T-helper 2 cell treated with Interferon-gamma antibody and Interleukin-4, amounts not matched to agents 100 ng/mL and 5 ng/mL, for 36 hours (primary cell): ENCODE data around the gene LHPP. TPM values are rescaled to one million over a fixed set of nuclear protein-coding genes. Genes with fewer than 3 reads are reported as not detected.

ENCODE experiments used
- intact Hi-C: fragments of 100-400 bp; cut with micrococcal nuclease; formaldehyde crosslinking; loops from one replicate; pipeline ENCODE4 v1.15.1; 2023
- total RNA-seq: library from RNA; stranded (reverse); gene quantifications from 2 replicates; pipeline ENCODE4 v1.2.3, GENCODE V29; 2022

Gene LHPP
- total RNA-seq, 1 donor from 2014 or later: 18.0 TPM

DNA sequence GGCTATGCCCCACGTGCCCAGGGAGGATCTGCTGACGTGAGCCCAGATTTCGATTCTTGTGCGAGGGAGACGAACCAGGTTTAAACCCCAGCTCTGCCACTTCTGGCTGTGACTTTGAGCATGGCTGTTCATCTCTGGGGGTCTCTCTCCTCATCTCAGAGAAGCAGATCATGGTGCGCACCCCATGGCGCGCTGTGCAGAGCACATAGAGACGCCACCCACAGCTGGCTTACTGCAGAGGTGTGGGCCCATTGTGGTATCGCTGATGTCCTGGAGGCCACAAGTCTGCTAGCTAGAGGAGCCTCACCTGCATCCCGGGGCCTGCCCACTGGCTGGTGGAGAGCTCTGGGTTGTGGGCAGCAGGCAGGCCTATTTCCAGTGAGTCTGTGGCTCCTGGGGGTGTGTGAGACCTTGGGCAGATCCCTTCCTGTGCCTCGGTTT lies 140.5 kb downstream of the LHPP start:
- intact Hi-C loops: no loop called here

DNA sequence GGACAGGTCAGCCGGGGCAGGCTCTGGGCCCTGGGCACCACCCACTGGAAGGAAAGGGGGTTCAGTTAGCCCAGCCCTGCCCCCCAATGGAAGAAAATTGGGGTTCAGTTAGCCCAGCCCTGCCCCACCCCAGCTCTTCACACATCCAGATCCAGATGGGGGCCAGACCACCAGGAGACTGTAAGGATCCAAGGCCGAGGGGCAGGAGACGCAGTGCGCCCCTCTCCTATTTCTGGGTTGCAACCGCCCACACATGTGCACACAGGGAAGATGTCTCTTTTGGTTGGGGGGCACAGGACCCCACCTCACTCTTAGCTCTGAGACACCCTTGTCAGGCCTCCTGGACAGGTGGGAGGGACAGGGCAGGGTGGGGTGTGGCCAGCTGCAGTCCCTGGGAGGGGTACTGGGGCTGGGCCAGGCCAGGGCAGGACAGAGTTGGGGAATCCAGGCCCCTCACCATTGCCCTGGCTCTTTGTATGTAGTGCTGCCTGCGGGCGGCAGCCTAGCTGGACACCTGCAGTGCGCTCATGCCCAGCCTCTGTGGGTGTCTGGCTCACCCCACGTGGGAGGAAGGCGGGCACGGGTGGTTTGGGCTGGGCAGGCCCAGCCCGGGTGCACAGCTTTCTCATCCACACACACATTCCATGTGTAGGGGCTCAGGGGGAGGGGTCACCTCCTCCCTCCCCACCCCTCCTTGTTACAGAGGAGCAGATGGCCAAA lies 141.2 kb downstream of the LHPP start:
- intact Hi-C loops: no loop called here

DNA sequence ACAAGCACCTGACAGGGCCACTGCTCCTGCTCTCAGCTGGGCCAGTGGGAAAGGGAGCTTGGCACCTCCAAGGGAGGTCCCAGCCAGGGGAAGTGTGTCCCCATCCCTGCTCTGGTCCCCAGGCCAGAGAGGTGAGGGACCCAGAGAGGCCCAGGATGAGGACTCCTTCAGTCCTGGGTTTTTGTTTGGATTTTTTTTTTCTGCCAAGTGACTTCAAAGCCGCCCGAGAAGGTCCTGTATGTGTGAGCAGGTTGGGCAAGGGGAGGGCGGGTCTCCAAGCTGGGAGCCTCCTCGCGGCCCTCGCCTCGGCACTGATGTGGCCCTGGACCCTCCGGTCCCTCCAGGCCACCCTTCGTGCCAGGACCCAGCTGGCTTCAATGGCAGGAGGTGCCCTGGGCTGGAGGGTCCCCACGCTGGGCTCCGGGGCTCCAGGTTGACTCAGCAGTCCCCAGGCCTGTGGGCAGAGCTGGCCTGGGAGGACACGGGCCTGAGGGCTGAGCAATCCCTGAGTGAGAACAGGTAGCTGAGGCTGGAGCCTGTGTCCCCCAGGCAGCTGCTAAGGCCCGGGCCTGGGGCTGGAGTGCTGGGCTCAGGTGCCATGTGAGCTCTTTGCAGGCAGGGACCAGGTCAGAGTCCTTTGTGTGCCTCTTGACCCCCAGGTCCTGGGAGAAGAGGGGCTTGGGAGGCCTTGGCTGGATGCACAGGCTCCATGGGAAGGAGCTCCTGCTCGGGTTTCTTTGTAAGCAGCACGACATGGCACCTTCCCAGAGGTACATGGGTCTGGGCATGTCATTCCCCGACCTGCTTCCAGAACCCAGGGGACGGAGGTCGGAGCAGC lies 142.0 kb downstream of the LHPP start:
- intact Hi-C loops: no loop called here

DNA sequence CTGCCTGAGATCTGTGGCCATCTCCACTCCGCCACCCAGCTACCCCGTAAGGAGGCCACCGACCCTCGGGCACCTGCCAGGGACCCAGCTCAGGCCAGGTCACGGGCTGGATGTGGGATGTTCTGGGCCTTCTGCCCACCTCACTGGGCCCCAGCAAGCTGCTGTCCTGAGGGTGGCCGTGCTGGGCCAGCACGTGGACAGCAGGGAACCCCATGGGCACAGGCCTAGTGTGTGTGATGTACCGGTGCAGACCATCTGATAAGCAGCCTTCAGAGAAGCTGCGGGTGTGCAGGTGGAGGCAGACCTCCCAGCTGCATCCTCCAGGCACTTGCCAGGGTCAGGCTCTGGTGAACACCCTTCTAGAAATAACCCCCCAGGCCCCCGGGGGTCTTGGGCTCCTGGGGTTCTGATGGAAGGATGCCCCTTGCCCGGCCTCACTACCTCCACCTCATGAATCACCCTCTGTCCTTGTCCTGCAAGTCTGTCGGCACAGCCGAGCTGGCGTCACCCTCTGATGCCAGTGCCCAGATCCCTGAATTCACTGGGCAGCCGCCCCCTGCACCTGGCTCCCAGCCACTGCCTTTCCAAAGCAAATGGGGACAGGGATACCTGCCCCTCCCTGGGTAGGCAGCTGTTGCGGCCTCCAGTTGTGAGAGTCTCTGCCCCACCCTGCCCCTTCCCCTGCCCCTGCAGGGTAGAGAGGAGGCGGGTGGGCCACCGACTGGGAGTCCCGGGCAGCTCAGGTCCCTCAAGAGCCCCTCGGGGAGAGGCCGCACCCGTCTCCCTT lies 142.8 kb downstream of the LHPP start:
- intact Hi-C loops: no loop called here

DNA sequence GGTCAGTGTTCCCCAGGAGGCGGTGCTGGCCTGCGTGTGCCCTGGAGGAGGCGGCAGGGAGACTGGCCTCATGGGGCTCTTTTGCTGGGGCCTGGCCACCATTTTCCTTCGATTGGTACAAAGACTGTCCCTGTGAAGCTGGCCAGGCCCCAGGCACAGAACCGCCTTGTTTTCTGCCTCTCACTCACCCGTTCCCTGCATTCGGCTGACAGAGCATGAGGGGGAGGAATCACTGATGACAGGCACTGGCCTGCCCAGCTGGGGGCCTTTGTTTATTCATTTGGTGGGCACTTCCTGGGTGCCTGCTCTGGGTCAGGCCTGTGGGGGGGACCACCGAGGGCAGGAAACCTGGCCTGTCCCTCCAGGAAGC lies 143.4 kb downstream of the LHPP start:
- intact Hi-C loops: no loop called here

DNA sequence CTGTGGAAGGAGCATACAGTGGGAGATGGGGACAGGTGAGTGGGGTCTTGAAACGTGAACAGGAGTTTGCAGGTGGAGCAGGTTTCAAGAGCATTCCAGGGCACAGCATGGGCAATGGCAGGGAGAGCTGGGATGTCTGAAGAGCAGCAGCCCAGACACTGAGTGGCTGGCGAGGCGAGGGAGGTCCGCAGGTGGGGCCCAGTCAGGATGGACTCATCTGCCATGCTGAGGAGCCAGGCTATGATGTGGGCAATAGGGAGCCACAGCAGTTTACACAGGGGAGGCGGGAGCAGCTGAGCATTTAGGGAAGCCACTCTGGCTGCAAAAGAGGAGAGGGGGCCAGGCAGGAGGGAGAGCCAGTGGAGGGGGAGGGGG lies 143.8 kb downstream of the LHPP start:
- intact Hi-C loops: no loop called here

DNA sequence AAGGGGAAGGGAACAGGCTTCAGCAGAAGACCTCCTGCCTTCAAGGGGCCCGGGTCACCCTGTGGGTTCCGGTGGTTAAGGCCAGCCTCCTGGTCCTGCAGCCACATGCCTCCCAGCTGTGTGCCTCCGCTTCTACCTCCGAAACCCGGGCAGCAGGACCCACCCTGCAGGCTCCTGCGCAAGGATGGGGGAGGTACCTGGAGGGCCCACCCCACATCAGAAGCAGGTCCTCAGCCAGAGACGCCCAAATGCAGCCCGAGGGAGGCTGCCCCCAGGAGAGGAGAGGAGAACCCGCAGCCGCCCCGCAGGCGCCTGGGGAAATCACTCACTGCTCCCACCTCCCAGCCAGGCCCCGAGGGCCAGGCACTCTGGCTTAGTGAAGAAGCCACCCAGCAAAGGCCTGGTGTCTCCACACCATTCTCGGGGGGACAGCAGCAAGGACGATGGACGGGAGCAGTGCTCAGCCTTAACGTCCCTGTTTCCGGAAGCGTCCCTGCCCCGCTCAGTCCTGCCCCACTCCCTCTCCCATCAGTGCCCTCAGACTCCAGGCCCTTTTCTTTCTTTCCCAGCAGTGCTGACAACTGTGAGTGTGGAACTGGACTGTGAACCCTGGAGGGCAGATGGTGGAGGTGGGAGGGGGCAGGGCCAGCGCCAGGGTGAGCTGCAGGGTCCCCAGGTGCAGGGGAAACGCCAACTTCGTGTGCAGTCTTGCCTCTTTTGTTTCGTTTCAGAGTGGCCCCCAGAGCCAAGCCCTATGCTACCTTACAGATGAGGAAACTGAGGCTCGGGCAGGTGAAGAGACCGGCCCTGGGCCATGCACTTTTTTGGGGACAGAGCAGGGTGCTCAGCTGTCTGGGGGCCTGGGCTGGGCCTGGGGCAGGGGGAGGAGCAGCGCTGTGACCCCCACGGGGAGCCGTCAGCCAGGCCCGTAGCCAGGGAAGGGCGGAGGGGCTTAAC lies 144.5 kb downstream of the LHPP start:
- intact Hi-C loops: no loop called here

DNA sequence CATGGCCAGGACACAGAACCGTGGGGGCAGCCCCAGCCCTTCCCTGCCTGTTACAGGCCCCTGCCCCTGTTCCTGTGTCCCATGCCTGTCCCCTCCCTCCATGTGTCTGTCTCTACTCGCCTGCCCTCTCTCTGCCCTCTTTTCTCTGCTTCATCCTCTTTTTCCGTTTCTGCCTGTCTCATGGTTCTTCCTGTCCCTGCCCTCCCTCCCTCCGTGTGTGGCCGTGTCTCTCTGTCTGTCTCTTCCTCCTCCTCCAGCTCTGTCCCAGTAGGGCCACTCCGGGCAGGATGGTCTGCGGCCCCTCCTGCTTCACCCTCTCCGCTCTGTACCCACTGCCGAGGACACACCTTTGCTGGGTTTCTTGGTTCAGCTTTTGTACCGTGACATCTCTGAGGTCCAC lies 145.2 kb downstream of the LHPP start:
- intact Hi-C loops: no loop called here

DNA sequence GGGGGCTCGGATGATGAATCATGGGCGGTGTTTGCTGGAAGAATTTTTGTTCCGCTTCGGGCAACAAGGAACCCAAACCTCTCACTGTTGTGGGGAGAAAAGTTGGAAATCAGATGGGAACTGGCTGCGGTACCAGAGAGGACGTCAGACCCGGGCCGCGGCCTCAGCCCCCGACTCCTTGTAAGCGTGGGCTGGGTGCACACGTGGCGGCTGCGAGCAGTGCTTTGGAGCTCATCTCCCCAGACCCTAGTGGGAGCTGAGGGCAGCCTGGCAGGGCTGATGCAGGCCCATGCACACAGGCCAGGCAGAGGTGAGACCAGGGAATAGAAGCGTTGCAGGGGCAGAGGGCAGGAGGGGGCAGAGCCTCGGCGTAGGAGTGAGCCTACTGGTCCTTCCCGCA lies 146.1 kb downstream of the LHPP start:
- intact Hi-C loops: no loop called here

DNA sequence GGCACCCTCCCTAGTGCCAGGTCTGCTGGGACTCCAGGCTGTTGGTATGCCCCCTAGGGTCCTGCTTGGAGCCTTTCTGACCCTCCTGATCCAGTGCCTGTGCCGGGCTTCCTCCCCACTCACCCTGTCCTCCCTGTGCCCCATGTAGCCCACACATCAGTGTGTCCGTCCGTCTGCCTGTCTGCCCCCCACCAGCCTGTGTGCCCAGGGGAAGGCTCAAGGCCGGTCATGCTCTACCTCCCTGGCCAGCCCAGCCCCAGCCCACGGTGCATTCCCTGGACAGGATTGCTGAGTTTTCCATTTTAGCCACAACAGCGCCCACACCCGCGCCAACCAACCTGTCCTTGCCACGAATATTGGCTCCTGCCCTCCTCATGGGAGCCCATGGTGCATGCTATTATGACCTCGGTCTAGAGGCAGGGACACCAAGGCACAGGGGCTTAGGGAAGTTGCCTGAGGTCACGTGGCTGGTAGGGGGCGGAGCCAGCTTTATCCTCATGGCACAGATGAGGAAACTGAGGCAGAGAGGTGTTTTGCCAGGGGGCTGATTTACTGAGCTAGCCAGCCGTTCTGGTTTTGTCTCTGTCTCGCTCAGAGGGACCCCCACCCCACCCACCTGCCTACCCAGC lies 146.6 kb downstream of the LHPP start:
- intact Hi-C loops: no loop called here

DNA sequence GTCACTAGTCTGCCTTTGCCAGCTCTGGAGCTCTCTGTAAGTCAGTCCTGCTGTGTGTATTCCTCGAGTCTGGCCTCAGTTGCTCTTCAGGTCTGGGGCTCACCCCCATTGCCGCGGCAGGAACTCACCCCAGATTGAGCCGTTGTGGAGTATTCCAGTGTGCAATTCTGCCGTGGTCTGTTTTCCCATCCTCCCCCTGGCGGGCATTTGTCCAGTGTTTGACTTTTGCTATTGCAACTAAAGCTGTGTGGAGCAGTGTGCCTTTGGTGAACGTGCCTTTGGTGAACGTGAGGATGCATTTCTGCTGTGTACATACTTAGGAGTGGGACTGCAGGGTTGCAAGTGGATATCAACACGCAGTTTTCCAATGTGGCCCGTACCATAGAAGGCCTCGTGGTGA lies 148.1 kb downstream of the LHPP start:
- intact Hi-C loops: loop anchor here (5.0 kb wide), 1 partner anchor 133 kb away; the partner anchor contains the start of gene FAM53B

DNA sequence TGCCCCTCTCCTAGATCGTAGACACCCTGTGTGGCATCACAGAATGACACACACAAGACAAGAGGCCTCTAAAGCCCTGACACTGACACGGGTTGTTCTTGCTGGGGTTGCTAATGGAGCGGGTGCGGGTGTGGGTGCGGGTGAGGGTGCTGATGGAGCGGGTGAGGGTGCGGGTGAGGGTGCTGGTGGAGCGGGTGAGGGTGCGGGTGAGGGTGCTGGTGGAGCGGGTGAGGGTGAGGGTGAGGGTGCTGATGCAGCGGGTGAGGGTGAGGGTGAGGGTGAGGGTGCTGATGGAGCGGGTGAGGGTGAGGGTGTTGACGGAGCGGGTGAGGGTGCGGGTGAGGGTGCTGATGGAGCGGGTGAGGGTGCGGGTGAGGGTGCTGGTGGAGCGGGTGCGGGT lies 148.6 kb downstream of the LHPP start:
- intact Hi-C loops: loop anchor here (5.0 kb wide), 1 partner anchor 132 kb away; the partner anchor contains the start of gene FAM53B

DNA sequence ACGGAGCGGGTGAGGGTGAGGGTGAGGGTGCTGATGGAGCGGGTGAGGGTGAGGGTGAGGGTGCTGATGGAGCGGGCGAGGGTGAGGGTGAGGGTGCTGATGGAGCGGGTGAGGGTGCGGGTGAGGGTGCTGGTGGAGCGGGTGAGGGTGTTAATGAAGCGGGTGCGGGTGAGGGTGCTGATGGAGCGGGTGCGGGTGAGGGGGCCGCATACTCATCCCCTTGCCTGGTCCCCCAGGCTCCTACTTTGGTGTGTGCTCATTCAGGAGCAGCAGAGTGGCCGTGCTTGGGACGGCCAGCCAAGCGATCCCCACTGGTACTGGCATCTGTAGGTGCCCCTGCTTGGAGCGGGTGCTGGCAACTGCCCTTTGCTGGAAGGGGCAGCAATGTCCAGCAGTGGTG lies 149.2 kb downstream of the LHPP start:
- intact Hi-C loops: loop anchor here (5.0 kb wide), 1 partner anchor 131 kb away; the partner anchor contains the start of gene FAM53B

DNA sequence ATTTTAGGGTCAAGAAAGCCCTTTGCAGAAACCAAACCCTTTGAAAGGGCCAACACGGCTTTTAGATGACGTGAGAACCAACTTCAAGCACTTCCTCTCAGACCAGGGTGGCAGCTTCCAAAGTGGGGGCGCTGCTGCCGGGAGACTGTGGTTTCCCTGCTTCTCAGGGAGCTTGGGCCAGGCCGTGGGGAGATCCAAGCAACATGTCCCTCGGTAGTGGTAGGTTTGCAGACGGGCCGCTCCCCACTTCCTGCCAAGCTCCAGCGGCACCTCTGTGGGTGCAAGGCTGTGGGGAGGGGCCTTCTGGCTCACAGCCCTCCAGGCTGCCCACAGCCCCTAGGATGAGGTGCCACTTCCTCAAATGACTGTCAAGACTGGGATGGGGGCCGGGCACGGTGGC lies 150.1 kb downstream of the LHPP start:
- intact Hi-C loops: loop anchor here (5.0 kb wide), 1 partner anchor 131 kb away; the partner anchor contains the start of gene FAM53B

DNA sequence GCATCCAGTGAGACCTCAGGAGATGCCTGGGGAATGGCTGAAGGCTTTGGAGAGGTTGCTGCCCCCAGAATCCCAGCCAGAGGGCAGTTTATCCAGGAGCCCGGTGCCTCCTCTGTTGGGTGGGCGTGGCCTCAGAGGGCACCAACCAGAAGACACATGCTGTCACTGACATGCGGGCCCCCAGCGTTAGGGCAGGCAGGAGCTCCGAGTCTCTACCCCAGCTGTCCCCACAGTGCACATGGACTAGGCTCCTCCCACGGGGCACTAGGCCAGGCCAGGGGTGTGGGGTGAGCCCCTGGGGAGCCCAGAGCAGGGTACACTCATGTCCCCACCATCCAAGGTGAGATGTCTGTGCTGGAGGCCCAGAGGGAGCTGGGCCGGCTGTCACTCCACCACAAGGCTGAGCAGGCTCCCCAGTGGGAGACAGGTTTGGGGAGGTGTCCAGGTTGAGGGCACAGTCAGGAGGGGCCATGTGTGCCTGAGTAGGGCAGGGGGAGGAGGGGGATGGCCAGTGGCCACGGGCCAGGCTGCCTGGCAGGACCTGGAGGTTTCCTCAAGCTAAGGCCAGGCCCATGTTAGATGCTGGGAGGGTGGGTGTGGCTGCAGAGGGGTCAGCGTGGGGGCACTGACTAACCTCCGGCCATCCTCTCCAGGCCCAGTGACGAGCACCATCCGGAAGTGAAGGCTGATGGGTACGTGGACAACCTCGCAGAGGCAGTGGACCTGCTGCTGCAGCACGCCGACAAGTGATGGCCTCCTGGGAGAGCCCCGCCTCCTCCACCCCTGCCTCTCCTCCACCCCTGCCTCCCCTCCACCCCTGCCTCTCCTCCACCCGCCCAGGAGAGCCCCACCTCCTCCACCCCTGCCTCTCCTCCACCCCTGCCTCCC lies 151.2 kb downstream of the LHPP start:
- intact Hi-C loops: loop anchor here (5.0 kb wide), 1 partner anchor 129 kb away; the partner anchor contains the start of gene FAM53B

DNA sequence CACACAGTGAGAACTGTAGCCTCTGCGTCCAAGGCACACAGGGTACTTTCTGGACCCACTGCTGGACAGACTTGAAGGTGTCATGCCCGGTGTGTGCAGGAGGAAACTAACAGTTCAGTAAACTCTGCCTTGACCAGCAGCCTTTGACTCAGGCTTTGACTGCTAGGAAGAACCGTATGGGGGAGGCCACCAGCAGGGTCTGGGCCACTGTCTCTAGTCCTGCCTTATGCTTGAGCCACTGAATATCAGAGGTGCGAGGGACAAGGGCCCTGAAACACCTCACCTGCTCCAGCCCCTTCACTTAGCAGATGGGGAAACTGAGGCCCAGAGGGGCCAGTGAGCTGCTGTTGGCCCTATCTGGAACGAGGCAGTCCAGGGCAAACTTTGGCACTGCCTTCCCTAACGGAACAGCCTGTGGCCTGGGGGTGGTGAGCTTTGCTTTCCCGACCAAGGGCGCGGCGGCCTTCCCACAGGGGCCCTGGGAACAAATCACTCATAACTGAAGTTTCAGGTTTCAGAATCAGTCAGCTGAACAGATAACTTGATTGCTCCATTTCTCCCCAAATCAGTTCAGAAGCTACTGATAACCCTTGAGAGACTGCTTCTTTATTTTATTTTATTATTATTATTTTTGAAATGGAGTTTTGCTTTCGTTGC lies 152.5 kb downstream of the LHPP start:
- intact Hi-C loops: loop anchor here (5.0 kb wide), 1 partner anchor 128 kb away; the partner anchor contains the start of gene FAM53B

DNA sequence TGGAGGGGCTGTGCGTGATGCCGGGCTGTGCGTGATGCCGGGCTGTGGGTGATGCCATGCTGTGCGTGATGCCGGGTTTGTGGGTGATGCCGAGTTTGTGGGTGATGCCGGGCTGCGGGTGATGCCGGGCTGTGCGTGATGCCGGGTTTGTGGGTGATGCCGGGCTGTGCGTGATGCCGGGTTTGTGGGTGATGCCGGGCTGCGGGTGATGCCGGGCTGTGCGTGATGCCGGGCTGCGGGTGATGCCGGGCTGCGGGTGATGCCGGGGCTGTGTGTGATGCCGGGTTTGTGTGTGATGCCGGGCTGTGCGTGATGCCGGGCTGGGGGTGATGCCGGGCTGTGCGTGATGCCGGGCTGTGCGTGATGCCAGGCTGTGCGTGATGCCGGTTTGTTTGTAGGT lies 153.6 kb downstream of the LHPP start:
- intact Hi-C loops: no loop called here

DNA sequence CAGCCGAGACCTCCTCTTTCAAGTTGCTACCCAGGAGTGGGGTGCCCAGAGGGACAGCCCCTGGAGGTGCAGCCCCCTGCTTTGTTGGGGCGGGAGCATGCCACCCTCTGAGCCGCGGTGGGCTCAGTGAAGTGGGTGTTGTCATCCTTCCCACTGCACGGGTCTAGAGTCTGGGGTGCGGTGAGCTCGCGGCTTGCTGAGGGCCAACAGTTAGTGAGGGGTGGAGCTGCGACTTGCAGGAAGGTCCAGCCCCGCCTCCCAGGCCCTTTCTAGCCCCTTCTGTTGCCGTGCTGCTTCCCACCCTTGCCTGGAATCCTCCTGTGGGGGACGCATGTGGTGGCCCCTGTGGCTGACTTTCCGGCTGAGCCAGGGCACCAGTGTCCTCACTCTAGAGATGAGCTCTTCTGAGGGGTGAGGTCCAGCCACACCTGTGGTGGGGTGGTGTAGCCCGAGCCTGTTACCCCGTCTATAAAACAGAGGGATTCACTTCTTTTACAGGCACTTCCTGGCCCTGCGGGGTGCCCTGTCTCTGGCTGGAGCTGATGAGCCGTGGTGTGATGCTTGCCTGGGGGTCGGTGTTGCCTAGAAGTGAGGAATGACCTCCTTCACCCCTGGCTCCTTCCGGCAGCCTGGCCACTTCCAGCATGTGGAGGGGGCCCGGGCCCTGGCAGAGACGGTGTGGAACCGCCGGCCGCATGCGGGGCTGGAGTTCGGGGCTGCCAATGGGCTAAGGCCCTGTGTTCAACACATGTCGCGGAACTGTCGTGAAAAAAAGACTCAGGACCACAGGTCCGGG lies 154.6 kb downstream of the LHPP start:
- intact Hi-C loops: no loop called here
